ENCODE data around the gene ROBO2.

Gene ROBO2

GRCh38 chr3:77040926-77041722 is 1.2 kb downstream of the ROBO2 start:
- no peaks in the 10 kb centered on the region for H3K4me1 Mint-ChIP-seq
- H3K4me3 Mint-ChIP-seq = no peak overlapping the region

GRCh38 chr3:77041811-77042210 is 1.9 kb downstream of the ROBO2 start:
- Mint-ChIP-seq H3K4me1 (no peaks in the 10 kb centered on the region), H3K36me3 (ENCODE audit: low read depth) (no peaks in the 10 kb centered on the region), H3K27me3 (peaks cover 35% of the 10 kb centered on the region), H3K9me3 (peaks cover 4% of the 10 kb centered on the region), H3K27ac (no peak overlapping the region), H3K4me3 (no peak overlapping the region)
- ATAC-seq = no peak
- DNase-seq = no peak

More at GRCh38 chr3:77040926-77041722, 1.2 kb downstream of the ROBO2 start:
- ATAC-seq = no peak
- DNase-seq = no peak
- peaks cover 1% of the 10 kb centered on the region for H3K9me3 Mint-ChIP-seq
- H3K36me3 Mint-ChIP-seq (ENCODE audit: low read depth) = no peaks in the 10 kb centered on the region
- H3K27me3 Mint-ChIP-seq = peaks cover 35% of the 10 kb centered on the region
- no peak overlapping the region for H3K27ac Mint-ChIP-seq

DNA sequence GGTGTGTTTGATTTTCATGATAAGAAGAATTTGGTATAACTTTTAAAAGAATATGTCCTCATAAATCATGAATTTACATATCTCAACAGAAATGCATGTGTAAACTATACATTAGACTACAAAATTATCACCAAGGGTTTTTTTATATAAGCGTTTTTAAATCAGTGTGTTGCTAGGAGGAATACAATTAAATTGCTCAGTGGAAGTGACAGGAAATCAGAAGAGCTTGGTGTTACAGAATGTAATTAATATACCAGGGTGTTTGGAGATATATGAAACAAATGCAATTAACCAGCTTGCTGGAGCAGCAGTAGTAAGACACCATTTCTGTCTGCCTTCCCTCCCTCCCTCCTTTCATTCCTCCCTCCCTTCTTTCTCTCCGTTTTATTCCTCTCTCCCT is 2.4 kb downstream of the ROBO2 start:
- H3K4me3 Mint-ChIP-seq = no peak overlapping the region
- ATAC-seq (no peak), DNase-seq (no peak)
- H3K27me3 Mint-ChIP-seq = peaks cover 33% of the 10 kb centered on the region
- no peak overlapping the region for H3K27ac Mint-ChIP-seq
- no peaks in the 10 kb centered on the region for H3K36me3 Mint-ChIP-seq (ENCODE audit: low read depth)
- H3K4me1 Mint-ChIP-seq = no peaks in the 10 kb centered on the region
- peaks cover 4% of the 10 kb centered on the region for H3K9me3 Mint-ChIP-seq

- H3K27me3 Mint-ChIP-seq = peaks cover 29% of the 10 kb centered on the region
- H3K9me3 Mint-ChIP-seq = peaks cover 4% of the 10 kb centered on the region
- no peak overlapping the region for H3K27ac Mint-ChIP-seq
- H3K36me3 Mint-ChIP-seq (ENCODE audit: low read depth) = no peaks in the 10 kb centered on the region
- no peak for ATAC-seq
- no peak for DNase-seq
- H3K4me1 Mint-ChIP-seq = no peaks in the 10 kb centered on the region
- H3K4me3 Mint-ChIP-seq = no peak overlapping the region
These were observed 3.0 kb downstream of the ROBO2 start for GRCh38 chr3:77042882-77043281.

DNA sequence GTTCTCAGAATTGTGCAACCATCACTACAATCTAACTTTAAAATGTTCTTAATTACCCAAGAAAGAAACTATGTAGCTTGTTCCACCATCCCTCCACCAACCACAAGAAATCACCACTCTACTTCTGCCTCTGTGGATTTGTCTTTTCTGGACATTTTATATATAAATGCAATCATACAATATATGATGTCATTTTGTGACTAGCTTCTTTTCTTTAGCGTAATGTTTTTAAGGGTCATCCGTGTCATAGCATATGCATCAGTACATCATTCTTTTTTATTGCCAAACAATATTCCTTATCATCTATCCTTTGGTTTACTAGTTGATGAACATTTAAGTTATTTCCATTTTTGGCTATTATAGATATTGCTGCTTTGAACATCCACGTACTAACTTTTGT is 5.8 kb downstream of the ROBO2 start:
- no peak for DNase-seq
- Mint-ChIP-seq H3K27me3 (peaks cover 8% of the 10 kb centered on the region), H3K4me1 (no peaks in the 10 kb centered on the region), H3K36me3 (ENCODE audit: low read depth) (no peaks in the 10 kb centered on the region), H3K4me3 (no peak overlapping the region), H3K27ac (no peak overlapping the region), H3K9me3 (peaks cover 8% of the 10 kb centered on the region)
- no peak for ATAC-seq

DNA sequence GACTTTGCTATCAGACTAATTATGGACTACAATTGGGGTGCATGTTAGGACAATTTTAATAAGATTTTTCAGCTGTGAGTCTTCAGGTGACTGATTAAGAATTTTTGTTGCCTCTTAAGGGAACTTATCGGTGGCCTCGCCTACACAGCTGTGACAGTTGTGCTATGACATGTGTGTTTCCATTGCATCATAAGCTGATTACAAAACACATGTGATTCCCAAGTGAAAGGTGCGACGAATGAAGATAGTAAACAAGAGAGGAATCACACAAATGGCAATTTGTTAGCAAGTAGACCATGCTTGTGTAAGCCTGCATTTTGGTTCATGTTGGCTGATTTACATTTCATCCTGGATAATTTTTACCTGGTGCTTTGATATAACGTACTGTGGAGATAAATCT is 8.3 kb downstream of the ROBO2 start:
- no peaks in the 10 kb centered on the region for H3K36me3 Mint-ChIP-seq (ENCODE audit: low read depth)
- H3K27ac Mint-ChIP-seq = no peak overlapping the region
- peaks cover 8% of the 10 kb centered on the region for H3K9me3 Mint-ChIP-seq
- DNase-seq (no peak), ATAC-seq (no peak)
- no peaks in the 10 kb centered on the region for H3K4me1 Mint-ChIP-seq
- no peaks in the 10 kb centered on the region for H3K27me3 Mint-ChIP-seq
- no peak overlapping the region for H3K4me3 Mint-ChIP-seq

GRCh38 chr3:77051591-77051990 is 11.7 kb downstream of the ROBO2 start:
- no peaks in the 10 kb centered on the region for H3K27me3 Mint-ChIP-seq
- H3K4me3 Mint-ChIP-seq = no peak overlapping the region
- no peak overlapping the region for H3K27ac Mint-ChIP-seq
- no peak for DNase-seq
- H3K36me3 Mint-ChIP-seq (ENCODE audit: low read depth) = no peaks in the 10 kb centered on the region
- H3K4me1 Mint-ChIP-seq = no peaks in the 10 kb centered on the region
- ATAC-seq = no peak
- peaks cover 4% of the 10 kb centered on the region for H3K9me3 Mint-ChIP-seq

DNA sequence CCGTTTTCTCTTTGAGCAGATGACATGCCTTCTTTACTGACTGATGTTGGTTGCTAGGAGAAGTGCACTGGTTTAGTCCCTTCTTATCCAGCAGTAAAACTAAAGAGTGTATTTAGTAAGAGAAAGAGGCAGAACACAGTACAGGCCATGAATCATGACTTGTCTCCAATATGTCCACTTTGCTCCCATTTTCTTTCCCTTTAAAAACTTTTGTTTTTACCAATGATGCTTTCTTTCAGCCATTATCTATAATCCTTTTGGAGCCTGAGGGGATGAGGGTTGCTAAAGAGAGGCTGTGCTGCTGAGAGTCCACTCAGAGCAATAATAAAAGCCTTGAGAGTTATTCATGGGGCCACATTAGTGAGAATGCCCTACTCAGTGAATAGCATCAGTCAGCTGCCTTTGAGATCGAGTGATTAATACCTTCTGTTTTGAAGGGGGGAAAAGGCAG is 12.2 kb downstream of the ROBO2 start:
- H3K36me3 Mint-ChIP-seq (ENCODE audit: low read depth) = no peaks in the 10 kb centered on the region
- no peak for DNase-seq
- no peak overlapping the region for H3K27ac Mint-ChIP-seq
- H3K4me1 Mint-ChIP-seq = no peaks in the 10 kb centered on the region
- no peak for ATAC-seq
- no peaks in the 10 kb centered on the region for H3K27me3 Mint-ChIP-seq
- H3K9me3 Mint-ChIP-seq = peaks cover 4% of the 10 kb centered on the region
- no peak overlapping the region for H3K4me3 Mint-ChIP-seq

DNA sequence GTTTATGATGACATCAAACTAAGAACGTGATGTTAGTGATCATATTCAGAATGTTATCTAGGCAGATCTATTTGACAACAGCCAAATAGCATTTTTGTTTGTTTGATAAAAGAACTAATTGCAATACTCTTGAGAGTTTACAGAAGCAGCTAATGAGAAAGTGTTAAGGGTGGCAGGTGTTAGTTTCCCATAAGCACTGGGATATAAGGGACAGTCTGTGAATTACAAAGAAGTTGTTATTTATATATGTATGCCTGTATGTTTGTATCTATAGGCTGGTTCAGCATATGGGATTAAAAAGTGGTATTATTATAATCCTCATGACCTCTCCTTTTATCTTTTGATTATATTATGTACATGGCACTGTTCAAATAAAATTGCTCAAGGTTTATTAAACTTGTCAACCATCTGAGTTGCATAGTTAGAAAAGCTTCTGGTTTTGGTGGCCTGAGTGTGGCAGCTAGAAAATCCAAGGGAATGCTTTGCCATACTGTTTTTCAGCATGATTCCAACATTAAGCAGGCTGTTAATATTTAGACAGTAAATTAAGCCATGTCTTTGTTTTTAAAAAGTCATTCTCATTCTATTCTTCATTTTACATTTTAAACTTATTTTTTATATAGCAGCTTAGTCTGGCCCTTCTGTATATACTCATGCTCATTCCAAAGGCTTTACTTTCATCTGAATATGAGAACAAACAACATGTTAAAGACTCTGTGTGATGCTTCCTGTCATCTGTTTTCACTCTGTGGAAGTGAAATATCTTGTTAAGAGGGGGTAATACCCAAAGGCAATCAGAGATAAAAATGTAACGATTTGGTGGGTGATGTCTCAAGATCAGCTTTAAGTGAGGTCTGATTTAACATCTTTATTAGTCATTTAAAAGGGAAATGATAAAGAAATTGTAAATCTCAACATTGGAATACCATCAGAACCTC is 13.1 kb downstream of the ROBO2 start:
- Mint-ChIP-seq H3K9me3 (peaks cover 4% of the 10 kb centered on the region), H3K4me3 (no peak overlapping the region), H3K36me3 (ENCODE audit: low read depth) (no peaks in the 10 kb centered on the region), H3K27ac (no peak overlapping the region), H3K4me1 (no peaks in the 10 kb centered on the region), H3K27me3 (no peaks in the 10 kb centered on the region)
- DNase-seq (no peak), ATAC-seq (no peak)

GRCh38 chr3:77053795-77054194 is 13.9 kb downstream of the ROBO2 start:
- Mint-ChIP-seq H3K27me3 (no peaks in the 10 kb centered on the region), H3K27ac (no peak overlapping the region), H3K4me3 (no peak overlapping the region), H3K9me3 (no peaks in the 10 kb centered on the region), H3K4me1 (no peaks in the 10 kb centered on the region), H3K36me3 (ENCODE audit: low read depth) (no peaks in the 10 kb centered on the region)
- DNase-seq (no peak), ATAC-seq (no peak)

GRCh38 chr3:77055841-77056341 is 16.0 kb downstream of the ROBO2 start:
- Mint-ChIP-seq H3K27ac (no peak overlapping the region), H3K27me3 (no peaks in the 10 kb centered on the region), H3K4me1 (no peaks in the 10 kb centered on the region), H3K4me3 (no peak overlapping the region), H3K9me3 (no peaks in the 10 kb centered on the region), H3K36me3 (ENCODE audit: low read depth) (no peaks in the 10 kb centered on the region)
- DNase-seq = no peak
- no peak for ATAC-seq

GRCh38 chr3:77059354-77059753 is 19.5 kb downstream of the ROBO2 start:
- H3K27me3 Mint-ChIP-seq = no peaks in the 10 kb centered on the region
- H3K36me3 Mint-ChIP-seq (ENCODE audit: low read depth) = no peaks in the 10 kb centered on the region
- DNase-seq (no peak), ATAC-seq (no peak)
- no peak overlapping the region for H3K27ac Mint-ChIP-seq
- peaks cover 9% of the 10 kb centered on the region for H3K9me3 Mint-ChIP-seq
- H3K4me3 Mint-ChIP-seq = no peak overlapping the region
- H3K4me1 Mint-ChIP-seq = no peaks in the 10 kb centered on the region

GRCh38 chr3:77063423-77063822 is 23.5 kb downstream of the ROBO2 start:
- Mint-ChIP-seq H3K36me3 (ENCODE audit: low read depth) (no peaks in the 10 kb centered on the region), H3K4me3 (no peak overlapping the region), H3K4me1 (no peaks in the 10 kb centered on the region), H3K27ac (no peak overlapping the region), H3K9me3 (peaks cover 16% of the 10 kb centered on the region), H3K27me3 (no peaks in the 10 kb centered on the region)
- ATAC-seq (no peak), DNase-seq (no peak)

DNA sequence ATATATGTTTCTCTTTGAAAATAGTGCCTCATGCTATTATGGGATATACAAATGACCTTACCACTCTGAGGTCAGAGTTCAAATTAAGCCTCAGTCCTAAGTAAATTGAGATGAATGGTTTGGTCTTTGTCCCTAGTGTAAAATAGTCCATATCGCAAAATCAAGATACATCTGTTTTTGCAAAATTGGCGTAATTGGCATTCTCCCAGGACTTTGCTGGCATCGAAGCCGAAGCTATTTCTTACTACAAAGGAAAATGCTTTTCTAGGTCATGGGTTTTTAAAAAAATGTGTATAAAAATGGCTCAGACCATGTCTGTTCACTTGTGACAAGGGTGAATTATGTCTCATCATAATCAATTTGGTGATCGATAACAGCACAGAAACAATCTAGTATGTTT is 25.9 kb downstream of the ROBO2 start:
- ATAC-seq (no peak), DNase-seq (no peak)
- Mint-ChIP-seq H3K4me1 (no peaks in the 10 kb centered on the region), H3K36me3 (ENCODE audit: low read depth) (no peaks in the 10 kb centered on the region), H3K9me3 (peaks cover 25% of the 10 kb centered on the region), H3K27ac (no peak overlapping the region), H3K27me3 (no peaks in the 10 kb centered on the region), H3K4me3 (no peak overlapping the region)

DNA sequence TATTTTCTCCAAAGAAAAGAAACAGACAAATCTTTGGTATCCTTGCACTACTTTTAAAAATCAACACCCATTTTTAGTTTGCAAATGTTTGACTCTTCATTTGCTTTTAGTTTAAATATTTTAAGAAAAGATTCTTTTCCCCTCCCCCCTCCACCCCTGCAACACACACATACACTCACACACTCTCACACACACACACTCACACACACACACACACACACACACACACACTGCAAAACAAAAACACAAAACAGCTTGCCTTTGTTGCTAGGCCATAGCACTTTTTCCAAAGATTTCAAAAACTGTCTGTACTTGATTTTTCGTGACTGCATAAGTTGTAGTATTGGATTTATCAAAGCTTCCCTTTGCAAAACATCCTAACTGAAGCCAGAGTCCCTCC is 26.9 kb downstream of the ROBO2 start:
- no peak for ATAC-seq
- Mint-ChIP-seq H3K27me3 (no peaks in the 10 kb centered on the region), H3K27ac (no peak overlapping the region), H3K4me1 (no peaks in the 10 kb centered on the region), H3K4me3 (no peak overlapping the region), H3K9me3 (peaks cover 25% of the 10 kb centered on the region), H3K36me3 (ENCODE audit: low read depth) (no peaks in the 10 kb centered on the region)
- no peak for DNase-seq

Measured in activated naive CD8-positive, alpha-beta T cell treated with anti-CD3 and anti-CD28 coated beads, Interleukin-2, amount 50 U/mL, for 24 hours (primary cell).